ENCODE data around the gene CPNE4. TPM values are rescaled to one million over a fixed set of nuclear protein-coding genes. Genes with fewer than 3 reads are reported as not detected.
"Not testable (repeated sequence)": the region's sequence is repeated elsewhere in the genome, so short reads cannot be mapped to it uniquely, and the experiment has no call there.

The CPNE4 gene
- total and polyA plus RNA-seq, 10 donors, result 0.03 to 3.1 (median 0.91) TPM; not detected in 2

DNA sequence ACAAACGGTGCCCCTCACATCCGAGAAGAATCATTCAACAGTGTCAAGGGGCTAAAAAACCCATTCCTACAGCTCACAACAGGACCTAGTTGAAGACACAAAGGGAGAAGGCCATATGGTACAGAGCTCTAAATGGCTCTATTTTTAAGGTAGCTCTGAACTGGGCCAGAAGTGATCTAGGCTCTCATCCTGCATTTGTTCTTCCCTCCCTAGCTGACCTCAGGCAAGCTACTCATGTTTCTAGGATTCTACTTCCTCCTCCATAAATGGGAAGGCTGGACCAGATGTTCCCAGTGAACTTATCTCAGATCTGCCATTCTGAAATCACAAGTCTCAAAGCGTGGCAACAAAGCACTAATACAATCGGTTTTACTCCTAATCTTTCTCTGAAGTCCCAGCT is 62.3 kb downstream of the CPNE4 start:
- H3K9me3 ChIP-seq, result peaks cover 0 to 5% (median 0%) of the 10 kb centered on the region in 8 donors
- no peak for DNase-seq
- no peak overlapping the region for H3K4me3 ChIP-seq
- no peak for TF ChIP-seq POLR2AphosphoS5 (IDR thresholded peaks at IDR 0.05)
- TF ChIP-seq, protein P1, sequence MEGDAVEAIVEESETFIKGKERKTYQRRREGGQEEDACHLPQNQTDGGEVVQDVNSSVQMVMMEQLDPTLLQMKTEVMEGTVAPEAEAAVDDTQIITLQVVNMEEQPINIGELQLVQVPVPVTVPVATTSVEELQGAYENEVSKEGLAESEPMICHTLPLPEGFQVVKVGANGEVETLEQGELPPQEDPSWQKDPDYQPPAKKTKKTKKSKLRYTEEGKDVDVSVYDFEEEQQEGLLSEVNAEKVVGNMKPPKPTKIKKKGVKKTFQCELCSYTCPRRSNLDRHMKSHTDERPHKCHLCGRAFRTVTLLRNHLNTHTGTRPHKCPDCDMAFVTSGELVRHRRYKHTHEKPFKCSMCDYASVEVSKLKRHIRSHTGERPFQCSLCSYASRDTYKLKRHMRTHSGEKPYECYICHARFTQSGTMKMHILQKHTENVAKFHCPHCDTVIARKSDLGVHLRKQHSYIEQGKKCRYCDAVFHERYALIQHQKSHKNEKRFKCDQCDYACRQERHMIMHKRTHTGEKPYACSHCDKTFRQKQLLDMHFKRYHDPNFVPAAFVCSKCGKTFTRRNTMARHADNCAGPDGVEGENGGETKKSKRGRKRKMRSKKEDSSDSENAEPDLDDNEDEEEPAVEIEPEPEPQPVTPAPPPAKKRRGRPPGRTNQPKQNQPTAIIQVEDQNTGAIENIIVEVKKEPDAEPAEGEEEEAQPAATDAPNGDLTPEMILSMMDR (IDR thresholded peaks at IDR 0.05 in 8 of 11, conservative IDR thresholded peaks at IDR 0.05 in 3 of 11), result no peak
- TF ChIP-seq POLR2A (IDR thresholded peaks at IDR 0.05), result no peak
- H3K27me3 ChIP-seq (replicated peaks in 1 of 7), result no peaks in the 10 kb centered on the region
- WGBS, 5 donors, result 64 to 73% (median 66%) methylated on average over 4 of the region's 4 CpGs
- intact Hi-C loops (cut with DNase I; ENCODE audit: low total_unique reads), result no loop called here
- H3K4me1 ChIP-seq, result no peaks in the 10 kb centered on the region
- no peak overlapping the region for H3K27ac ChIP-seq
- no peaks in the 10 kb centered on the region for H3K36me3 ChIP-seq

DNA sequence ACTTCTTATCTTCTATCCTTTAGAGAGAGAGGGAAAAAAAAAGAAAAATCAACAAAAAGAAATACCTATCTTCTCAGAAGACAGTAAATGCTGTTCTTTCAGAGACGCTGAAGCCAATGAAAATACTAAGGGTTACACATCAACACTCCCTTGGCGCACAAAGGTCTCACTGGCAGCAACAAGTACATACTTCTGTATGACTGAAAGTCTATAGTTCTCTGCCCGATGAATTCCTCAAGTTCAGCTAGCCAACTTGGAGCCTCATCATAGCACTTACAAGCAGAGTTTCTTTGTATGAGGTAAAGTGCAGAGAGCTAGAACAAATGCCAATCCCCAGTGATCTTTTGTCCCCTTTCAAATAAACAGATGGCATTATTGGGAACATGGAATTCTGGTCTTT is 62.7 kb downstream of the CPNE4 start:
- H3K27me3 ChIP-seq (replicated peaks in 1 of 7), result no peaks in the 10 kb centered on the region
- intact Hi-C loops (cut with DNase I; ENCODE audit: low total_unique reads), result no loop called here
- no peak overlapping the region for H3K4me3 ChIP-seq
- 89 to 97% (median 92%) methylated on average over 3 of the region's 3 CpGs for WGBS, 5 donors
- H3K36me3 ChIP-seq, result no peaks in the 10 kb centered on the region
- H3K27ac ChIP-seq, result no peak overlapping the region
- DNase-seq, result no peak
- TF ChIP-seq, protein P1 (IDR thresholded peaks at IDR 0.05 in 8 of 11, conservative IDR thresholded peaks at IDR 0.05 in 3 of 11), result no peak
- TF ChIP-seq POLR2A (IDR thresholded peaks at IDR 0.05) (no peak), POLR2AphosphoS5 (IDR thresholded peaks at IDR 0.05) (no peak)
- H3K4me1 ChIP-seq, result no peaks in the 10 kb centered on the region
- peaks cover 0 to 8% (median 0%) of the 10 kb centered on the region in 8 donors for H3K9me3 ChIP-seq

DNA sequence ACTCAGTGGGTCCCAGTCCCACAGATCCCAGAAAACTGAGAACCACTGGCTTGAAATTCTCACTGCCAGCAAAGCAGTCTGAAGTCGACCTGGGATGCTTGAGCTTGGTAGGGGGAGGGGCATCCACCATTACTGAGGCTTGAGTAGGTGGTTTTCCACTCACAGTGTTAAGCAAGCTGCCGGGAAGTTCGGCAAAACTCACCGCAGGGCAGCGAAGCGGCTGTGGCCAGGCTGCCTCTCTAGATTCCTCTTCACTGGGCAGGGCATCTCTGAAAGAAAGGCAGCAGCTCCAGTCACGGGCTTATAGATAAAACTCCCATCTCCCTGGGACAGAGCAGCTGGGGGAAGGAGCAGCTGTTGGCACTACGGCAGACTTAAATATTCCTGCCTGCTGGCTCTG is 71.4 kb downstream of the CPNE4 start:
- Histone ChIP-seq H3K27me3 (replicated peaks in 1 of 7) (peaks cover 0 to 11% (median 0%) of the 10 kb centered on the region in 7 donors), H3K9me3 (peaks cover 0 to 24% (median 12%) of the 10 kb centered on the region in 8 donors)
- H3K27ac ChIP-seq; H3K4me1 ChIP-seq; H3K4me3 ChIP-seq; H3K36me3 ChIP-seq; intact Hi-C loops (cut with DNase I; ENCODE audit: low total_unique reads); DNase-seq: not testable (repeated sequence)
- WGBS, 5 donors, result 55 to 73% (median 63%) methylated on average over 2 to 8 of the region's 8 CpGs

DNA sequence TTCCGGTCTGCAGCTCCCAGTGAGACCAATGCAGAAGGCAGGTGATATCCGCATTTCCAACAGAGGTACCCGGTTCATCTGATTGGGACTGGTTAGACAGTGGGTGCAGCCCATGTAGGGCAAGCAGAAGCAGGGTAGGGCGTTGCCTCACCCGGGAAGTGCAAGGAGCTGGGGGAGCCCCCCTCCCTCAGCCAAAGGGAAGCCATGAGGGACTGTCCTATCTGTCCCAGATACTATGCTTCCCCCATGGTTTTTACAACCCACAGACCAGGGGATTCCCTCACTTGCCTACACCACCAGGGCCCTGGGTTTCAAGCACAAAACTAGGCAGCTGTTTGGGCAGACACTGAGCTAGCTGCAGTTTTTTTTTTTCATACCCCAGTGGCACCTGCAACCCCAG is 71.8 kb downstream of the CPNE4 start:
- H3K4me1 ChIP-seq, result no peaks in the 10 kb centered on the region
- H3K4me3 ChIP-seq, result no peak overlapping the region
- intact Hi-C loops (cut with DNase I; ENCODE audit: low total_unique reads), result no loop called here
- no peaks in the 10 kb centered on the region for H3K36me3 ChIP-seq
- peaks cover 0 to 24% (median 12%) of the 10 kb centered on the region in 8 donors for H3K9me3 ChIP-seq
- peaks cover 0 to 11% (median 0%) of the 10 kb centered on the region in 7 donors for H3K27me3 ChIP-seq (replicated peaks in 1 of 7)
- TF ChIP-seq, protein P1 (IDR thresholded peaks at IDR 0.05 in 8 of 11, conservative IDR thresholded peaks at IDR 0.05 in 3 of 11), result no peak
- TF ChIP-seq POLR2AphosphoS5 (IDR thresholded peaks at IDR 0.05) (no peak), POLR2A (IDR thresholded peaks at IDR 0.05) (no peak)
- WGBS, 5 donors, result 69 to 88% (median 84%) methylated on average over 5 of the region's 5 CpGs
- H3K27ac ChIP-seq, result no peak overlapping the region
- DNase-seq, result no peak

DNA sequence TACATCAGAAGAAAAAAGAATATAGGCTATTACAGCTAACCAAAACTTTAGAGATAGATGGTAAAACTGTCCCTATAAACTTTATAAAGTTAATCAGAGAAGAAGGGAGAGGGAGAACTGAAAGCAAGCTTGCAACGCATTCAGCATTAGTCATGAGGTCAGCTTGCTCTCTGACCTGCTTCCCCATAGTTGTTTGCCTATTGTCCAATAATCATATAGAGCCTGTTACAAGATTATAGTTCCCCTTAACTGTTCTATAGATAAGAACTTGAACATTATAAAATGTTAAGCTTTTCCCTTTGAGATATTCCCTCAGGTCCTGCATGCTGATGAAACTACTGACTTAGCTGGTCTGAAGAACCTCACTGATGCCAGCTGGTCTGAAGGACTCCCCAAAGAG is 74.5 kb downstream of the CPNE4 start:
- WGBS, 5 donors, result 0 to 76% (median 39%) methylated on average over 1 of the region's 1 CpG

More for the DNA sequence above, 74.5 kb downstream of the CPNE4 start:
- Histone ChIP-seq H3K4me1 (no peaks in the 10 kb centered on the region), H3K4me3 (no peak overlapping the region), H3K9me3 (peaks cover 0 to 6% (median 0%) of the 10 kb centered on the region in 8 donors), H3K27ac (peak overlapping the region in 3 of 8 donors; percentile 14 to 59 (median 51)), H3K36me3 (no peaks in the 10 kb centered on the region), H3K27me3 (replicated peaks in 1 of 7) (peaks cover 0 to 11% (median 0%) of the 10 kb centered on the region in 7 donors)
- intact Hi-C loops (cut with DNase I; ENCODE audit: low total_unique reads), result no loop called here
- TF ChIP-seq, protein P1 (IDR thresholded peaks at IDR 0.05 in 8 of 11, conservative IDR thresholded peaks at IDR 0.05 in 3 of 11), result no peak
- no peak for TF ChIP-seq POLR2AphosphoS5 (IDR thresholded peaks at IDR 0.05)
- TF ChIP-seq POLR2A (IDR thresholded peaks at IDR 0.05), result no peak
- DNase-seq, result no peak
